Measurements from ENCODE around the gene ITPR2. TPM values are rescaled to one million over a fixed set of nuclear protein-coding genes. Genes with fewer than 3 reads are reported as not detected.

The ITPR2 gene
- total RNA-seq, 1 experiment from 2014 or later, result 14.3 TPM

DNA sequence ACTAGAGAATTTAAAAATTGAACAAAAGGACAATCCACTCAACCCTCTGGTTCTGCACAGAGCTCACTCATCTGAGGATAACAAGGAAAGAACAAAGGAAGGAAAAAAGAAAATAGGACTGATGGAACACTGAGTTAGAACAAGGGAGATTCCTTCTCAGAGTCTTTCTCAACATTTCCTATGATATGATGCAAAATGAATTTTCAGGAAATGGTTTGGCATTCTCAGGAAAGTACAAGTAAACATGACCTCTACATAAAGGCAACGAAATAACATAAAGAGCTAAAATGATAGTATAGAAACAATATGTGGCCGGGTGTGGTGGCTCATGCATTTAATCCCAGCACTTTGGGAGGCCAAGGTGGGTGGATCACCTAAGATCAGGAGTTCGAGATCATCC, 135.8 kb downstream of the ITPR2 start:
- DNase-seq (ENCODE audit: unreplicated experiment), result peak; percentile 59
- Mint-ChIP-seq H3K27ac (ENCODE audit: low read depth, unreplicated experiment) (peak overlapping the region; percentile 15), H3K36me3 (ENCODE audit: insufficient read depth, unreplicated experiment) (peaks cover 6% of the 10 kb centered on the region), H3K27me3 (ENCODE audit: insufficient read depth, unreplicated experiment) (no peaks in the 10 kb centered on the region), H3K9me3 (ENCODE audit: unreplicated experiment) (peaks cover 9% of the 10 kb centered on the region), H3K4me1 (ENCODE audit: insufficient read depth, unreplicated experiment) (peaks cover 24% of the 10 kb centered on the region), H3K4me3 (ENCODE audit: unreplicated experiment) (no peak overlapping the region)
- CTCF ChIA-PET, result interaction anchor here (0.9 kb wide), 1 partner anchor 578 kb away, joined by 4 read pairs; no protein-coding TSS in a partner anchor
- POLR2A ChIA-PET, result interaction anchor here (0.7 to 1.1 kb wide), 3 partner anchors 38 to 1503 kb away, joined by 3 to 4 read pairs (median 3); partner anchors contain the start of gene DNAI7
- intact Hi-C loops (cut with micrococcal nuclease), result no loop called here
- no TSS peak for BruUV-seq (replicated peaks)
- TF ChIP-seq, protein P1, sequence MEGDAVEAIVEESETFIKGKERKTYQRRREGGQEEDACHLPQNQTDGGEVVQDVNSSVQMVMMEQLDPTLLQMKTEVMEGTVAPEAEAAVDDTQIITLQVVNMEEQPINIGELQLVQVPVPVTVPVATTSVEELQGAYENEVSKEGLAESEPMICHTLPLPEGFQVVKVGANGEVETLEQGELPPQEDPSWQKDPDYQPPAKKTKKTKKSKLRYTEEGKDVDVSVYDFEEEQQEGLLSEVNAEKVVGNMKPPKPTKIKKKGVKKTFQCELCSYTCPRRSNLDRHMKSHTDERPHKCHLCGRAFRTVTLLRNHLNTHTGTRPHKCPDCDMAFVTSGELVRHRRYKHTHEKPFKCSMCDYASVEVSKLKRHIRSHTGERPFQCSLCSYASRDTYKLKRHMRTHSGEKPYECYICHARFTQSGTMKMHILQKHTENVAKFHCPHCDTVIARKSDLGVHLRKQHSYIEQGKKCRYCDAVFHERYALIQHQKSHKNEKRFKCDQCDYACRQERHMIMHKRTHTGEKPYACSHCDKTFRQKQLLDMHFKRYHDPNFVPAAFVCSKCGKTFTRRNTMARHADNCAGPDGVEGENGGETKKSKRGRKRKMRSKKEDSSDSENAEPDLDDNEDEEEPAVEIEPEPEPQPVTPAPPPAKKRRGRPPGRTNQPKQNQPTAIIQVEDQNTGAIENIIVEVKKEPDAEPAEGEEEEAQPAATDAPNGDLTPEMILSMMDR (IDR thresholded peaks at IDR 0.05; ENCODE audit: unreplicated experiment), result no peak

DNA sequence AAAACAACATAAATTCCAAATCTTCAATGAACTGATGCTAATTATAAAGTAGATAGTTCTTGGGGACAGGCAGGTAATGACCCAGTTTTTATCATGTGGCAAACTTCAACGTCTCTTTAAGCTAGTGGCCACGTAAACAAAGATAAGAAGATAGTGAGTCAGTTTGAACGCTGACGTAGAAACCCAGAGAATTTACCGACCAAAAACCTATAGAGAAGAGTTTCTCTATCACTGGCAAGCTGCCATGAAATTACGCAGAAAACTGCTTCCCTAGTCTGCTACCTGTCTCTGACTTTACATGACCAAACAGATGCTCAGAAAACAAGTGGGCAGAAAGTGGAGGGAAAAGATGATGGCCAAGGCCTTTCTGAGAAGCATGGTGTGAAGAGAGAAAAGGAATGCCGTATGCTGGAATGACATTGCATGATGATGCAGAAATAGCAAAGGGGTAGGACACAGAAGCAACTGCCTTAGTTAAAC, 136.3 kb downstream of the ITPR2 start:
- intact Hi-C loops (cut with micrococcal nuclease), result no loop called here
- peaks cover 9% of the 10 kb centered on the region for H3K9me3 Mint-ChIP-seq (ENCODE audit: unreplicated experiment)
- DNase-seq (ENCODE audit: unreplicated experiment), result peak; percentile 60

DNA sequence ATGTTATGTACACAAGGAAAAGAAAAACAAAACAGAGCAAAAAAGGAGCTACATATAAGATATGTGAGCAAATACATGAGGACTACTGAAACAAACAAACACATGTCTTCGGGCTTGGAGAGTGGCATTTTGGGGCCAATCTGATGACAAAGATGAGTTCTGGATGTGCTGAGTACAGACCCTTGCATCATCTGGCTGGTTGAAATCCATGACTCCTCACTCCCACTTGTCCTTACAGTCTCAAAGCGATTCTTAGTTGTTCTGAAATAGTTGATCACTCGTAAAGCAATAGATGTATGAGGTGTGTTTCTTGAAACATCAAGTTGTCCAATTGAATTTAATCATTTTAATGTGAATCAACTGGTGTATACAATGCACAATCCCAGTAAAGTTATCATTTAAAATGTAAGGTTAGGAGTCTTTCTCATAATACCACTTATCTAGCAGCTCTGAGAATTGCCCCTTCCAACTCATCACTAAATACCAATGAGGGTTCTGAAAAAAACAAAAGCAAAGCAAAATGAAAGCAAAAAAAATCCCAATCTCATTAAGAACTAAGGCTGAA, 136.9 kb downstream of the ITPR2 start:
- no TSS peak for BruUV-seq (replicated peaks)
- H3K4me3 Mint-ChIP-seq (ENCODE audit: unreplicated experiment), result no peak overlapping the region

More for the DNA sequence above, 136.3 kb downstream of the ITPR2 start:
- TF ChIP-seq, protein P1 (IDR thresholded peaks at IDR 0.05; ENCODE audit: unreplicated experiment), result no peak
- H3K27me3 Mint-ChIP-seq (ENCODE audit: insufficient read depth, unreplicated experiment), result no peaks in the 10 kb centered on the region
- POLR2A ChIA-PET, result interaction anchor here (0.8 to 1.1 kb wide), 2 partner anchors 37 to 207 kb away, joined by 3 read pairs; no protein-coding TSS in a partner anchor
- CTCF ChIA-PET, result interaction anchor here (0.5 kb wide), 1 partner anchor 594 kb away, joined by 3 read pairs; no protein-coding TSS in a partner anchor
- H3K4me3 Mint-ChIP-seq (ENCODE audit: unreplicated experiment), result no peak overlapping the region
- H3K27ac Mint-ChIP-seq (ENCODE audit: low read depth, unreplicated experiment), result peak overlapping the region; percentile 15
- BruUV-seq (replicated peaks), result no TSS peak
- H3K4me1 Mint-ChIP-seq (ENCODE audit: insufficient read depth, unreplicated experiment), result peaks cover 29% of the 10 kb centered on the region
- peaks cover 6% of the 10 kb centered on the region for H3K36me3 Mint-ChIP-seq (ENCODE audit: insufficient read depth, unreplicated experiment)

DNA sequence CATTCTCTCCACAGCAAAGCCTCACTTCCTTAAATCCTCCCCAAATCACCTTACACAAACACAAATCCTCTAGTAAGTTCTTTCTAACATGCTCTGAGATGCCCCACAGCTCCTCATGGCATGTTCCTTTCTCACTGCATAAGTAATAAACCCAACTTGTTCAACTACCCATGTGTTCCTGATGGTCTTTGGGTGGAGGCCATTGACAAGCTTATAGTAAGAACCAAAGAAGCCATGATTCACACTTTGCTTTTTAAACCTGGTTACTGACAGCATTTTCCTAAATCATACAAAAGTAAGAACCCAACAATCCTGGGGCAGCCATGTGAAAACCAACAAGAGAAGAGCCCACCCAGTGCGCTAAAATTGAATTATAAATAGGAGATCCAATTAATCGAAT, 138.6 kb downstream of the ITPR2 start:
- ChIA-PET POLR2A (interaction anchor here (0.5 kb wide), 1 partner anchor 19 kb away, joined by 3 read pairs; no protein-coding TSS in a partner anchor), CTCF (interaction anchor here (0.7 to 1.6 kb wide), 5 partner anchors 9 to 576 kb away, joined by 3 read pairs; no protein-coding TSS in a partner anchor)
- peaks cover 40% of the 10 kb centered on the region for H3K4me1 Mint-ChIP-seq (ENCODE audit: insufficient read depth, unreplicated experiment)
- no peak for DNase-seq (ENCODE audit: unreplicated experiment)
- no peaks in the 10 kb centered on the region for H3K27me3 Mint-ChIP-seq (ENCODE audit: insufficient read depth, unreplicated experiment)
- intact Hi-C loops (cut with micrococcal nuclease), result no loop called here
- no peak overlapping the region for H3K4me3 Mint-ChIP-seq (ENCODE audit: unreplicated experiment)
- H3K36me3 Mint-ChIP-seq (ENCODE audit: insufficient read depth, unreplicated experiment), result peaks cover 6% of the 10 kb centered on the region
- peaks cover 9% of the 10 kb centered on the region for H3K9me3 Mint-ChIP-seq (ENCODE audit: unreplicated experiment)
- TF ChIP-seq, protein P1 (IDR thresholded peaks at IDR 0.05; ENCODE audit: unreplicated experiment), result no peak
- no TSS peak for BruUV-seq (replicated peaks)
- no peak overlapping the region for H3K27ac Mint-ChIP-seq (ENCODE audit: low read depth, unreplicated experiment)

More for the DNA sequence above, 136.9 kb downstream of the ITPR2 start:
- Mint-ChIP-seq H3K27me3 (ENCODE audit: insufficient read depth, unreplicated experiment) (no peaks in the 10 kb centered on the region), H3K27ac (ENCODE audit: low read depth, unreplicated experiment) (peak overlapping the region; percentile 15), H3K4me1 (ENCODE audit: insufficient read depth, unreplicated experiment) (peaks cover 34% of the 10 kb centered on the region), H3K36me3 (ENCODE audit: insufficient read depth, unreplicated experiment) (peaks cover 6% of the 10 kb centered on the region), H3K9me3 (ENCODE audit: unreplicated experiment) (peaks cover 9% of the 10 kb centered on the region)
- peak; percentile 24 for DNase-seq (ENCODE audit: unreplicated experiment)
- intact Hi-C loops (cut with micrococcal nuclease), result no loop called here
- TF ChIP-seq, protein P1 (IDR thresholded peaks at IDR 0.05; ENCODE audit: unreplicated experiment), result no peak
- ChIA-PET POLR2A (interaction anchor here (0.8 kb wide), 1 partner anchor 26 kb away, joined by 4 read pairs; no protein-coding TSS in a partner anchor), CTCF (interaction anchor here (0.5 to 1.2 kb wide), 2 partner anchors 107 to 593 kb away, joined by 3 to 5 read pairs; no protein-coding TSS in a partner anchor)
